Memory B cell (primary cell): ENCODE measurements around the gene HMG20B.
"Not testable (repeated sequence)": the region's sequence is repeated elsewhere in the genome, so short reads cannot be mapped to it uniquely, and the experiment has no call there.

Source experiments
- ATAC-seq: fragments of 150-1000 bp; cut with Tn5 transposase; 2 replicates; pipeline ENCODE4 v1.10.0; 2021; ENCODE audit warnings: low read depth, mild to moderate bottlenecking, moderate library complexity
- DNase-seq, 2 donors: peaks; one replicate each; pipeline ENCODE4 v3.0.0; 2022; ENCODE audit warnings: low spot score in 2 of 2
- H3K27ac Mint-ChIP-seq: one replicate; pipeline ENCODE4 v1.8.0; 2022; ENCODE audit warnings: mild to moderate bottlenecking, moderate library complexity, mixed read lengths
- H3K27me3 Mint-ChIP-seq: one replicate; pipeline ENCODE4 v1.8.0; 2022; ENCODE audit warnings: mixed read lengths
- H3K36me3 Mint-ChIP-seq: one replicate; pipeline ENCODE4 v1.8.0; 2022; ENCODE audit warnings: mild to moderate bottlenecking, mixed read lengths
- H3K4me1 Mint-ChIP-seq: one replicate; pipeline ENCODE4 v1.8.0; 2022; ENCODE audit warnings: mixed read lengths
- H3K4me3 Mint-ChIP-seq: one replicate; pipeline ENCODE4 v1.8.0; 2022; ENCODE audit warnings: mild to moderate bottlenecking, moderate library complexity, mixed read lengths
- H3K9me3 Mint-ChIP-seq: one replicate; pipeline ENCODE4 v1.8.0; 2022; ENCODE audit warnings: mixed read lengths

Gene HMG20B

GRCh38 chr19:3576696-3577443 is 4.1 kb downstream of the HMG20B start:
- H3K4me3 Mint-ChIP-seq: peak overlapping the region; percentile 70
- H3K27ac Mint-ChIP-seq: no peak overlapping the region
- ATAC-seq (no peak), DNase-seq (no peak)
- no peaks in the 10 kb centered on the region for H3K9me3 Mint-ChIP-seq
- H3K27me3 Mint-ChIP-seq: no peaks in the 10 kb centered on the region
- peaks cover 8% of the 10 kb centered on the region for H3K36me3 Mint-ChIP-seq
- H3K4me1 Mint-ChIP-seq: peaks cover 2% of the 10 kb centered on the region

GRCh38 chr19:3577723-3578344 is 5.1 kb downstream of the HMG20B start:
- no peaks in the 10 kb centered on the region for H3K9me3 Mint-ChIP-seq

DNA sequence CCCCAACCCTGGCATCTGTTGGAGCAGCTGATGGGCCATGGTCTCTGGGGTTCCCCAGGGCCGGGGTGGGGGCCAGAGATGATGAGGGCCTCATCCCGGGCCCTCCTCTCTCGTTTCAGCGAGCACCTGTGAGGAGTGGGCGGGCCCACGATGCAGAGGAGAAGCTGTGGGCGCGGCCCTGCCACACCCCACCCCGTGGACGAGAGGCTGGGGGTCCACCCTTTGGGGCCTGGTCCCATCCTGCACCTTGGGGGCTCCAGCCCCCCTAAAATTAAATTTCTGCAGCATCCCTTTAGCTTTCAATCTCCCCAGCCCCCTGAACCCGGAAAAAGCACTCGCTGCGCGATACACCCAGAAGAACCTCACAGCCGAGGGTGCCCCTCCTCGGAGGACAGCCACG is 5.6 kb downstream of the HMG20B start:
- Mint-ChIP-seq H3K36me3 (peaks cover 8% of the 10 kb centered on the region), H3K27me3 (peaks cover 1% of the 10 kb centered on the region), H3K9me3 (no peaks in the 10 kb centered on the region), H3K4me3 (no peak overlapping the region), H3K4me1 (peaks cover 2% of the 10 kb centered on the region), H3K27ac (no peak overlapping the region)
- ATAC-seq (no peak), DNase-seq (no peak)

More at GRCh38 chr19:3577723-3578344, 5.1 kb downstream of the HMG20B start:
- Mint-ChIP-seq H3K4me1 (peaks cover 2% of the 10 kb centered on the region), H3K27me3 (no peaks in the 10 kb centered on the region), H3K36me3 (peaks cover 8% of the 10 kb centered on the region), H3K4me3 (peak overlapping the region; percentile 21), H3K27ac (no peak overlapping the region)
- ATAC-seq: no peak
- no peak for DNase-seq

DNA sequence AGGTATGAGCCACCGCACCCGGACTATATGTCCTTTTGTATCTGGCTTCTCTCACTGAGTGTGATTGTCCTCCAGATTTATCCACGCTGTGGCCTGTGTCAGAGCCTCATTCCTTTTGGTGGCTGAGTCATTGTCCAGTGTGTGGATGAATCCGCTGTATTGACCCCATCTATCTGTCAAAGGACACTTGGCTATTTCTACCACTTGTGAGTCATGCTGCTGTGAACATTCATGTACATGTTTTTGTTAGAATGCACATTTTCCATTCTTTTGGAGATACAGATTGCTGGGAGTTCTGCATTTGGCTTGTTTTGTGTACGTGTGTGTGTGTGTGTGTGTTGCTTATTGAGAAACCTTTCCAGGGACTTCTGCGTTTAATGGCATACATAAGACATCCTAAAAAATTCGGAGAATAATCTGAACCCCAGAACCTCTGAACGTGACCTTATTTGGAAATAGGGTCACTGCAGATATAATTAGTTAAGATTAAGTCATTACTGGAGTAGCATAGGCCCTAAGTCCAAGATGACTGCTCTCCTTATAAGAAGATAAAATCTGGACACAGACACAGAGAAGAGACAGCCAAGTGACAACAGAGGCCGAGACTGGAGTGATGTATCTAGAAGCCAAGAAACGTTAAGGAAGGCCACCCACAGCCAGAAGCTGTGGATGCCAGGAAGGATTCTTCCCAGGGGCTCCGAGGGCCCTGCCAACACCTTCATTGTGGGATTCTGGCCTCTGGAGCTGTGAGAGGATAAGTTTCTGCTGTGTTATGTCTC is 7.6 kb downstream of the HMG20B start:
- Mint-ChIP-seq H3K9me3 (no peaks in the 10 kb centered on the region), H3K27me3 (peaks cover 1% of the 10 kb centered on the region), H3K27ac (no peak overlapping the region), H3K4me3 (no peak overlapping the region), H3K4me1 (no peaks in the 10 kb centered on the region), H3K36me3 (peaks cover 3% of the 10 kb centered on the region)
- DNase-seq (no peak), ATAC-seq (no peak)

GRCh38 chr19:3581792-3582191 is 9.0 kb downstream of the HMG20B start:
- H3K4me3 Mint-ChIP-seq, H3K4me1 Mint-ChIP-seq, DNase-seq, H3K9me3 Mint-ChIP-seq, H3K27ac Mint-ChIP-seq, ATAC-seq, H3K27me3 Mint-ChIP-seq, H3K36me3 Mint-ChIP-seq: not testable (repeated sequence)

DNA sequence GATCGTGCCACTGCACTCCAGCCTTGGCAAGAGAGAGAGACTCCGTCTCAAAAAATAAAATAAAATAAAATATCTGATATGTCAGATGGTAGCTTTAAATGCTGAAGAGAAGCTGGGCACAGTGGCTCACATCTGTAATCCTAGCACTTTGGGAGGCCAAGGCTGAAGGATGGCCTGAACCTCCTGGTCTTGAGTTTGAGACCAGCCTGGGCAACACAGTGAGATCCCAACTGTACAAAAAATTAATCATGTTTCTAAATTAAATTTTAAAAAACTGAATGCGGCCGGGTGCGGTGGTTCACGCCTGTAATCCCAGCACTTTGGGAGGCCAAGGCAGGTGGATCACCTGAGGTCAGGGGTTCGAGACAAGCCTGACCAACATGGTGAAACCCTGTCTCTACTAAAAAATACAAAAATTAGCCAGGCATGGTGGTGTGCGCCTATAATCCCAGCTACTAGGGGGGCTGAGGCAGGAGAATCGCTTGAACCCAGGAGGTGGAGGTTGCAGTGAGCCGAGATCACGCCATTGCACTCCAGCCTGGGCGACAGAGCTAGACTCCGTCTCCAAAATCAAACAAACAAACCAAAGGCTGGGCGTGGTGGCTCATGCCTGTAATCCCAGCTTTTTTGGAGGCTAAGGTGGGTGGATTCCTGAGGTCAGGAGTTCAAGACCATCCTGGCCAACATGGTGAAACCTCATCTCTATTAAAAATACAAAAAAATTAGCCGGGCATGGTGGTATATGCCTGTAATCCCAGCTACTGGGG is 11.5 kb downstream of the HMG20B start:
- ATAC-seq, H3K9me3 Mint-ChIP-seq, H3K27ac Mint-ChIP-seq, H3K27me3 Mint-ChIP-seq, DNase-seq, H3K36me3 Mint-ChIP-seq, H3K4me3 Mint-ChIP-seq, H3K4me1 Mint-ChIP-seq: not testable (repeated sequence)

DNA sequence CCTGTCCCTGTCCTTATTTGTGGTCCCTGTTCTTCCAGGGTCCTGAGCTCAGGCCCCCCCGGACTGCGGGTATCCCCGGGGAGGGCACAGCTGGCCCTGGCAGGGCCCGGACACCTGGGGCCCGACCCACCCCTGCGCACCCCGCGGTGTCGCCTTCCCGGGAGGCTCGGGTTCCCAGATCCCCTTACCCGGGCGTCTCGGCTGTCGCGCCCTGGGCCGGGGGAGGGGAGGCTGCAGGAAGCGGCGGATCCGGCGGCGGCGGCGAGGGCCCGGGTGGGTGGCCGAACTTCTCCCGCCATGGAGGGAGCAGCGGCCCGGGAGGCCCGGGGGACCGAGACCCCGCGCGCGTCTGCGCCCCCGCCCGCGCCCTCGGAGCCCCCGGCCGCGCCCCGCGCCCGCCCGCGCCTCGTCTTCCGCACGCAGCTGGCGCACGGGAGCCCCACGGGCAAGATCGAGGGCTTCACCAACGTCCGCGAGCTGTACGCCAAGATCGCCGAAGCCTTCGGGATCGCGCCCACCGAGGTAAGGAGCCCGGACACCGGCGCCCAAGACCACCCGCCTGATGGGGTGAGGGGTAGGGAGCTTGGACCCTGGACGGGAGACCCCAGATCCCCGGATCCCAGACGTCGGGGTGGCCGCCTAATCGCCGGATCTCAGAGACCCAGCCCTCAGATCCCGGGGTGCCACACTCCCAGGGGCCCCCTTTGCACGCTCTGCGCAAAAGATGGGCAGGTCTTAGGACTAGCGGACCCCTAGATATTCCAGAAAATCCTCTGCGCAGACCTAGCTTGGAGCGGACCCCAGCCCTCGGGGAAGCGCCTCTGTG is 12.8 kb downstream of the HMG20B start, which contains the start of gene GIPC3:
TSS of gene GIPC3 (plus strand) at position 178 of the 826 bp plus-strand sequence. CDS start at position 298, 120 bp downstream.
- ATAC-seq (no peak), DNase-seq (no peak)
- Mint-ChIP-seq H3K4me3 (no peak within 1 kb of the TSS), H3K4me1 (no peaks in the 10 kb centered on the region), H3K27ac (no peak within 1 kb of the TSS), H3K9me3 (no peaks in the 10 kb centered on the region), H3K36me3 (no peaks in the 10 kb centered on the region), H3K27me3 (peaks cover 3% of the 10 kb centered on the region)

- peak; percentile 27 for ATAC-seq
- peak in 1 of 2 donors; percentile 42 for DNase-seq
- H3K36me3 Mint-ChIP-seq: no peaks in the 10 kb centered on the region
- H3K9me3 Mint-ChIP-seq: no peaks in the 10 kb centered on the region
- H3K4me3 Mint-ChIP-seq: no peak overlapping the region
- peaks cover 3% of the 10 kb centered on the region for H3K27me3 Mint-ChIP-seq
- H3K4me1 Mint-ChIP-seq: no peaks in the 10 kb centered on the region
- H3K27ac Mint-ChIP-seq: no peak overlapping the region
Measured at GRCh38 chr19:3586127-3586626, 13.4 kb downstream of the HMG20B start.

GRCh38 chr19:3586707-3587346 is 14.1 kb downstream of the HMG20B start:
- Mint-ChIP-seq H3K4me3 (no peak overlapping the region), H3K9me3 (no peaks in the 10 kb centered on the region), H3K4me1 (no peaks in the 10 kb centered on the region), H3K27ac (no peak overlapping the region), H3K36me3 (no peaks in the 10 kb centered on the region), H3K27me3 (peaks cover 3% of the 10 kb centered on the region)
- DNase-seq: no peak
- no peak for ATAC-seq

GRCh38 chr19:3589439-3589838 is 16.7 kb downstream of the HMG20B start:
- no peak for ATAC-seq
- no peak overlapping the region for H3K27ac Mint-ChIP-seq
- H3K4me1 Mint-ChIP-seq: no peaks in the 10 kb centered on the region

DNA sequence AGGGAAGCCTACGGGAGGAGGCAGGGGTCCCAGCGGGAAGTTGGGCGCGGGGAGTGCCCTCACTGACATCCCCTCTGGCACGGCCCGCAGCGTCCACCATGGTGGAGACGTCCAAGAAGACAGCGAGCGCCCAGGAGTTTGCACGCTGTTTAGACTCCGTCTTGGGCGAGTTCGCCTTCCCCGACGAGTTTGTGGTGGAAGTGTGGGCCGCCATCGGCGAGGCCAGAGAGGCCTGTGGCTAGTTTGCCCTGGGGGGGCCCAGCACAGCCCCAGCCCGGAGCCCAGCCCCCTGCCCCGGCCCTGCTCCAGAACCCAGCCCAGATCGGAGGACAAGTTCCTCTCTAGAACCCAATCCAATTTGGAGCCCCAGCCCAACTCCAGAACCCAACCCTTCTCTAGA is 17.2 kb downstream of the HMG20B start:
- Mint-ChIP-seq H3K4me3 (no peak overlapping the region), H3K27me3 (peaks cover 3% of the 10 kb centered on the region)

More at GRCh38 chr19:3589439-3589838, 16.7 kb downstream of the HMG20B start:
- Mint-ChIP-seq H3K4me3 (no peak overlapping the region), H3K36me3 (no peaks in the 10 kb centered on the region), H3K27me3 (peaks cover 3% of the 10 kb centered on the region), H3K9me3 (no peaks in the 10 kb centered on the region)
- no peak for DNase-seq

DNA sequence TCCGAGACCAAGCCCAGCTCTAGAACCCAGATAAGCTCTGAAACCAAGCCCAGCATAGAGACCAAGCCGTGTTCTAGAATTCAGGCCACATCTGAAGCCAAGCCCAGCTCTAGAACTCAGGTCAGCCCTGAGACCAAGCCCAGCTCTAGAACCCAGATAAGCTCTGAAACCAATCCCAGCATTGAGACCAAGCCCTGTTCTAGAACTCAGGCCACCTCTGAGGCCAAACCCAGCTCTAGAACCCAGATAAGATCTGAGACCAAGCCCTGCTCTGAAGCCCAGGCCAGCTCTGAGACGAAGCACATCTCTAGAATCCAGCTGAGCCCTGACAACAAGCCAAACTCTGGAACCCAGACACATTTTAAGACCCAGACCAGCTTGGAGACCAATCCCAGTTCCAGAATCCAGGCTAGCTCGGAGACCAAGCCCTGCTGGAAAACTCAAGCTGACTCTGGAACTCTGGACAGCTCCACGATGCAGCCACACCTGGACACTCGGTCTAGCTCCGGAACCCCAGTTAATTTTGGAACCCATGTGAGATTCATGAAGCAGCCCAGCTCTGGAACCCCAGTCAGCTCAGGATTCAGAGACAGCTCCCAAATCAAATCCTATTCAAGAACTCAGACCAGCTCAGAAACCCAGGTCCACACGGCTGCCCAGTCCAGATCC is 18.4 kb downstream of the HMG20B start:
- Mint-ChIP-seq H3K4me3 (no peak overlapping the region), H3K4me1 (no peaks in the 10 kb centered on the region), H3K36me3 (no peaks in the 10 kb centered on the region), H3K27ac (no peak overlapping the region), H3K9me3 (no peaks in the 10 kb centered on the region), H3K27me3 (peaks cover 3% of the 10 kb centered on the region)
- no peak for ATAC-seq
- DNase-seq: no peak

More for the DNA sequence above, 17.2 kb downstream of the HMG20B start:
- ATAC-seq (no peak), DNase-seq (no peak)
- Mint-ChIP-seq H3K36me3 (no peaks in the 10 kb centered on the region), H3K4me1 (no peaks in the 10 kb centered on the region), H3K27ac (no peak overlapping the region), H3K9me3 (no peaks in the 10 kb centered on the region)
